CD14-positive monocyte (primary cell): ENCODE data around the gene ZNF689. TPM values are rescaled to one million over a fixed set of nuclear protein-coding genes. Genes with fewer than 3 reads are reported as not detected.
A peak's percentile ranks its signal among the peaks of the same experiment; 100 is the strongest.

Experiments used
- DNase-seq, 3 donors: peaks; one replicate each; pipeline ENCODE4 v3.0.0-alpha.2; 2011 to 2022
- H2AFZ ChIP-seq: 2 replicates; pipeline ENCODE4 v1.6.0; 2012; ENCODE audit warnings: mild to moderate bottlenecking, low read depth, low read length, inconsistent platforms; ENCODE audit not compliant: insufficient read depth, poor library complexity, severe bottlenecking
- H3K27ac ChIP-seq, 2 donors: 1 replicate in 1 of 2; 2 replicates in 1 of 2; pipeline ENCODE4 v1.5.1; 2012 to 2013; ENCODE audit warnings: low read length in 2 of 2, control low read depth in 1 of 2, inconsistent platforms in 1 of 2, low read depth in 1 of 2, mild to moderate bottlenecking in 1 of 2
- H3K27me3 ChIP-seq, 2 donors: one replicate each; pipeline versions ENCODE4 v1.6.0 to v1.6.1; 2011 to 2013; ENCODE audit warnings: low read length in 2 of 2; ENCODE audit not compliant: control insufficient read depth in 2 of 2, insufficient read depth in 2 of 2
- H3K36me3 ChIP-seq, 2 donors: replicated peaks in 1 of 2; 1 replicate in 1 of 2; 2 replicates in 1 of 2; pipeline versions ENCODE4 v1.5.1 to v1.6.1; 2012 to 2013; ENCODE audit warnings: low read length in 2 of 2, control low read depth in 1 of 2, inconsistent platforms in 1 of 2, mild to moderate bottlenecking in 1 of 2; ENCODE audit not compliant: insufficient read depth in 2 of 2, control insufficient read depth in 1 of 2
- H3K4me1 ChIP-seq, 2 donors: 1 replicate in 1 of 2; 2 replicates in 1 of 2; pipeline versions ENCODE4 v1.5.1 to v1.6.1; 2012 to 2013; ENCODE audit warnings: low read length in 2 of 2, control low read depth in 1 of 2, inconsistent platforms in 1 of 2, mild to moderate bottlenecking in 1 of 2, moderate library complexity in 1 of 2; ENCODE audit not compliant: insufficient read depth in 2 of 2, control insufficient read depth in 1 of 2
- H3K4me2 ChIP-seq: replicated peaks from 2 replicates; pipeline ENCODE3; 2012; ENCODE audit warnings: low read length, moderate library complexity, mild to moderate bottlenecking; ENCODE audit not compliant: poor library complexity, severe bottlenecking; ENCODE audit errors: extremely low read depth
- H3K4me3 ChIP-seq, 3 experiments: fragments of 200-600 bp in 1 of 3; sonication (generic) in 1 of 3; replicated peaks in 1 of 3; 1 replicate in 2 of 3; 2 replicates in 1 of 3; pipeline ENCODE4 v1.5.1; 2011 to 2013; ENCODE audit warnings: low read length in 3 of 3, mild to moderate bottlenecking in 3 of 3, control low read depth in 2 of 3, low read depth in 2 of 3, inconsistent platforms in 1 of 3, moderate library complexity in 1 of 3
- H3K79me2 ChIP-seq: 2 replicates; pipeline ENCODE4 v1.6.0; 2012; ENCODE audit warnings: mild to moderate bottlenecking, control low read depth, inconsistent platforms, low read length, moderate library complexity; ENCODE audit not compliant: insufficient read depth
- H3K9ac ChIP-seq: 2 replicates; pipeline ENCODE4 v1.6.0; 2017; ENCODE audit warnings: low read length, mild to moderate bottlenecking; ENCODE audit not compliant: insufficient read depth, poor library complexity, severe bottlenecking
- H3K9me3 ChIP-seq, 2 donors: replicated peaks in 1 of 2; 1 replicate in 1 of 2; 2 replicates in 1 of 2; pipeline versions ENCODE4 v1.5.1 to v1.6.1; 2012 to 2013; ENCODE audit warnings: low read length in 2 of 2, control low read depth in 1 of 2; ENCODE audit not compliant: control insufficient read depth in 1 of 2, insufficient read depth in 1 of 2
- H4K20me1 ChIP-seq: 2 replicates; pipeline ENCODE4 v1.6.0; 2012; ENCODE audit warnings: mild to moderate bottlenecking, low read length, control low read depth, moderate library complexity; ENCODE audit not compliant: insufficient read depth
- H3K27ac Mint-ChIP-seq, 7 donors: one replicate each; pipeline ENCODE4 v1.8.0; 2020; ENCODE audit warnings: mild to moderate bottlenecking in 7 of 7, mixed read lengths in 7 of 7, moderate library complexity in 6 of 7, inconsistent platforms in 2 of 7
- H3K27me3 Mint-ChIP-seq, 3 donors: one replicate each; pipeline ENCODE4 v1.8.0; 2021 to 2022; ENCODE audit warnings: low read depth in 3 of 3, mild to moderate bottlenecking in 3 of 3, mixed read lengths in 3 of 3, moderate library complexity in 3 of 3, inconsistent platforms in 1 of 3
- H3K36me3 Mint-ChIP-seq, 2 donors: one replicate each; pipeline ENCODE4 v1.8.0; 2020; ENCODE audit warnings: mixed read lengths in 2 of 2, inconsistent platforms in 1 of 2, mild to moderate bottlenecking in 1 of 2
- H3K4me1 Mint-ChIP-seq: one replicate; pipeline ENCODE4 v1.8.0; 2020; ENCODE audit warnings: mild to moderate bottlenecking, mixed read lengths
- H3K4me3 Mint-ChIP-seq, 2 donors: one replicate each; pipeline ENCODE4 v1.8.0; 2020; ENCODE audit warnings: mild to moderate bottlenecking in 2 of 2, mixed read lengths in 2 of 2, moderate library complexity in 1 of 2
- H3K9me3 Mint-ChIP-seq, 7 donors: one replicate each; pipeline ENCODE4 v1.8.0; 2020 to 2022; ENCODE audit warnings: mixed read lengths in 7 of 7, mild to moderate bottlenecking in 6 of 7, moderate library complexity in 6 of 7, inconsistent platforms in 2 of 7
- CTCF ChIP-seq: fragments of 200-600 bp; IDR thresholded peaks from one replicate; pipeline ENCODE4 v1.8.0; 2022; ENCODE audit warnings: antibody characterized with exemption, mild to moderate bottlenecking
- WGBS: methylation state at CpG from one replicate; pipeline ENCODE4 v1.1.5; 2013; ENCODE audit warnings: missing lambda C conversion rate; ENCODE audit not compliant: insufficient coverage; 5-methylcytosine and 5-hydroxymethylcytosine counted together
- intact Hi-C, 2 donors: fragments of 100-400 bp; cut with micrococcal nuclease; formaldehyde crosslinking; loops; one replicate each; pipeline versions ENCODE4 v1.15.0 to v1.15.1; 2023
- polyA plus RNA-seq, 3 donors: library from polyadenylated mRNA; depleted of rRNA in 1 of 3; unstranded in 2 of 3; stranded (reverse) in 1 of 3; fragments of 300-500 nt in 2 of 3; fragments of >200 nt in 1 of 3; fragmentation: Illumina TruSeq in 2 of 3; gene quantifications; 1 replicate in 2 of 3; 2 replicates in 1 of 3; pipeline ENCODE4 v1.2.3, GENCODE V29; 2012 to 2021

ZNF689 gene
- polyA plus RNA-seq, 3 donors = 4.1 to 11.2 (median 8.0) TPM

GRCh38 chr16:30649725-30650368 is 39.7 kb upstream of the ZNF689 start:
- no peaks in the 10 kb centered on the region for H3K27me3 ChIP-seq
- H3K9me3 ChIP-seq = no peaks in the 10 kb centered on the region
- H3K4me3 ChIP-seq = peak overlapping the region; percentile 49 to 90 (median 76)
- peaks cover 24 to 28% of the 10 kb centered on the region in 2 donors for H3K36me3 Mint-ChIP-seq
- H3K9me3 Mint-ChIP-seq = peaks cover 0 to 2% (median 0%) of the 10 kb centered on the region in 7 donors
- peaks cover 21 to 23% of the 10 kb centered on the region in 2 donors for H3K4me1 ChIP-seq
- intact Hi-C loops = loop anchor here (2.0 to 10.0 kb wide), 3 partner anchors 49 to 275 kb away; partner anchors contain the start of genes FBXL19 (in 1 of the 2), MYL11 (in 1 of the 2), SRCAP (in 1 of the 2) and TBC1D10B (in 1 of the 2)
- H3K4me2 ChIP-seq = peak overlapping the region; percentile 79
- TF ChIP-seq CTCF = no peak
- H3K79me2 ChIP-seq = peaks cover 26% of the 10 kb centered on the region
- peaks cover 0 to 3% (median 1%) of the 10 kb centered on the region in 3 donors for H3K27me3 Mint-ChIP-seq
- peak overlapping the region; percentile 90 for H3K9ac ChIP-seq
- DNase-seq = peak in 2 of 3 donors; percentile 11 to 45
- peak overlapping the region; percentile 97 for H3K27ac ChIP-seq
- peaks cover 24 to 29% of the 10 kb centered on the region in 2 donors for H3K36me3 ChIP-seq
- H3K4me3 Mint-ChIP-seq = peak overlapping the region; percentile 93 to 96
- peak overlapping the region; percentile 99 for H2AFZ ChIP-seq
- H3K27ac Mint-ChIP-seq = peak overlapping the region; percentile 95 to 99 (median 98)
- peaks cover 17% of the 10 kb centered on the region for H4K20me1 ChIP-seq
- H3K4me1 Mint-ChIP-seq = peaks cover 28% of the 10 kb centered on the region
- WGBS = 9% methylated on average over 15 of the region's 22 CpGs

- H3K27me3 Mint-ChIP-seq = peaks cover 0 to 4% (median 3%) of the 10 kb centered on the region in 3 donors
- Histone ChIP-seq H3K36me3 (peaks cover 0 to 3% of the 10 kb centered on the region in 2 donors), H3K4me3 (no peak overlapping the region), H3K27ac (no peak overlapping the region), H3K9me3 (no peaks in the 10 kb centered on the region), H2AFZ (no peak overlapping the region), H3K27me3 (no peaks in the 10 kb centered on the region), H3K79me2 (peaks cover 14% of the 10 kb centered on the region), H3K4me1 (peaks cover 17 to 18% of the 10 kb centered on the region in 2 donors), H3K4me2 (no peak overlapping the region), H4K20me1 (peaks cover 6% of the 10 kb centered on the region), H3K9ac (no peak overlapping the region)
- H3K27ac Mint-ChIP-seq = no peak overlapping the region
- H3K4me3 Mint-ChIP-seq = no peak overlapping the region
- peaks cover 1 to 2% of the 10 kb centered on the region in 2 donors for H3K36me3 Mint-ChIP-seq
- H3K9me3 Mint-ChIP-seq = peaks cover 0 to 2% (median 0%) of the 10 kb centered on the region in 7 donors
- intact Hi-C loops = no loop called here
- no CpG with 5 or more reads among the region's 1 CpG for WGBS
- no peak for TF ChIP-seq CTCF
- peaks cover 19% of the 10 kb centered on the region for H3K4me1 Mint-ChIP-seq
- DNase-seq = no peak
These were observed 37.0 kb upstream of the ZNF689 start for GRCh38 chr16:30647274-30647571.
